GM12872 (cell line): Measurements from ENCODE around the gene HHAT.

Source experiments
- TF ChIP-seq, protein P1 (sequence below): IDR thresholded peaks from 3 replicates; pipeline ENCODE4 v1.5.1; 2011; ENCODE audit warnings: low read depth, mild to moderate bottlenecking, low read length, moderate library complexity; ENCODE audit not compliant: insufficient read depth

Gene HHAT

DNA sequence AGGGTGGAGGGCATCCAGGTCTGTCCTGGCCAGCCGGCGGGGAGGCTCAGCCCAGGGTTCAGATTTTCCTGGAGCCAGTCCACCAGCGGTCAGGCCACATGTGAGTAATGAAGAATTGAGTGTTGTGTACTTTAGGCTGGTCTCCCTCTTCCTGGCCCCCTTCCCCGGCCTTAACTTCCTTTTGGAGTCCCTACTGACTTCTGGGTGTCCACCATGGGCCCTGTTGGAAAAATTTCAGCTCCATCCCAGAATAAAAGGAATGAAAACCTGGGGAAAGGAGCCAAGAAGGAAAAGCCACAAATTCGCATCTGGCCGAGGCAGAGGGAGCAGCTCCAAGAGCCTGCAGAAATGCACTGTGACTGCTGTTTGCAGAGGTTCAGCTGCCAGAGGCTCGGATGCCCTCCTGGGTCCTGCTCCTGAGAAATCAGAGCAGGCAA lies 35.5 kb upstream of the HHAT start:
- TF ChIP-seq, protein P1, sequence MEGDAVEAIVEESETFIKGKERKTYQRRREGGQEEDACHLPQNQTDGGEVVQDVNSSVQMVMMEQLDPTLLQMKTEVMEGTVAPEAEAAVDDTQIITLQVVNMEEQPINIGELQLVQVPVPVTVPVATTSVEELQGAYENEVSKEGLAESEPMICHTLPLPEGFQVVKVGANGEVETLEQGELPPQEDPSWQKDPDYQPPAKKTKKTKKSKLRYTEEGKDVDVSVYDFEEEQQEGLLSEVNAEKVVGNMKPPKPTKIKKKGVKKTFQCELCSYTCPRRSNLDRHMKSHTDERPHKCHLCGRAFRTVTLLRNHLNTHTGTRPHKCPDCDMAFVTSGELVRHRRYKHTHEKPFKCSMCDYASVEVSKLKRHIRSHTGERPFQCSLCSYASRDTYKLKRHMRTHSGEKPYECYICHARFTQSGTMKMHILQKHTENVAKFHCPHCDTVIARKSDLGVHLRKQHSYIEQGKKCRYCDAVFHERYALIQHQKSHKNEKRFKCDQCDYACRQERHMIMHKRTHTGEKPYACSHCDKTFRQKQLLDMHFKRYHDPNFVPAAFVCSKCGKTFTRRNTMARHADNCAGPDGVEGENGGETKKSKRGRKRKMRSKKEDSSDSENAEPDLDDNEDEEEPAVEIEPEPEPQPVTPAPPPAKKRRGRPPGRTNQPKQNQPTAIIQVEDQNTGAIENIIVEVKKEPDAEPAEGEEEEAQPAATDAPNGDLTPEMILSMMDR, result no peak

DNA sequence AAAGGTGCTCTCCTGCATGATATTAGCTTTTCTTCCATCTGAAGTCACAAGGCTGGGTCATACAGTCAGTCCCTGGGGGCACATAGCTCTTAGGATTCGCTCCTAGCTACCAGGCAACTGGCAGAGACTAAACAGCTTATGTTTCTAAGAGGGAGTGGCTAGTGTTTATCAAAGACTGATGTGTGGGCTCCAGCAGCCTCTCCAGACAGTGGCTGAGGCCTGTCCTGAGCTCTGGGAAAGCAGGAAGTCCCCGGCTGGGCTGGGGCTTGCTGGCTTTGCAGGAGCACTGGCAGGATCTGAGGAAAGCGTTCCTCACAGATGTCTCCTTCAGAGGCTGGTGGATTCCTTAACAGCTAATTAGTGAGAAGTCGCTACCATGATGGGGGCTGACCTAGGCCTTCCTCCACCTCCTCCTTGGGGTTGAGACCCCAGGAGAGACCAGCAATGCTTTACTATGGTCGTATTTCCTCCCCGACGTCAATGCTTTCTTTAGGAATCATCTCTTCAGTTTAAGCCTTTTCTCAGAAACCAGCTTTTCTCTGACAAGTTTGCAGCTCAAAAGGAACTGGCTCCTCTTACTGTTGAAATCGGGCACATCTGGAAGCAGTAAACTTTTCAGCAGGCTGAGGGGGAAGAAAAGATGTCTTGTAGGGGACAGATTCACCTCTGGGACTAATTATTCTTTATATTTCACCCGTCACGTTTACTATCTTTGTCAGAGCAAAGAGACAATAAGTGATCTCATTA lies 33.5 kb upstream of the HHAT start:
- TF ChIP-seq, protein P1, result no peak

DNA sequence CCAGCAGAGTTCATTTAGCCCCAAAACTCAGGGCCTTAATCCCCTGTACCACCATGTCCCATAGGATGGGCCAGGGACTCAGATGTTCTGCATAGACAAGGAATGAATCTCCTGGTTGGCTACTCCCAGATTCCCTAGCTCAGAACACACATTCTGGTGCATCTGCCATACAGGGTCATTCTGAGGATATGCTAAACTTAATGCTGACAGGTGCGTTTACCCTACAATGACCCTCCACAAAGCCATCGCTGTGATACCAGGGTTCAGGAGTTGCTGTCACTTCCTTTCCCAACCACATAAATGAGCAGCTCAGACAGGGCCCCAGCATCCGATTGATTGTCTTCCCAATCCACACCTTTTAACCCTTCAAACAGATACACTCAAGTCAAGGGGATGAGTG lies 32.0 kb upstream of the HHAT start:
- TF ChIP-seq, protein P1, result no peak

DNA sequence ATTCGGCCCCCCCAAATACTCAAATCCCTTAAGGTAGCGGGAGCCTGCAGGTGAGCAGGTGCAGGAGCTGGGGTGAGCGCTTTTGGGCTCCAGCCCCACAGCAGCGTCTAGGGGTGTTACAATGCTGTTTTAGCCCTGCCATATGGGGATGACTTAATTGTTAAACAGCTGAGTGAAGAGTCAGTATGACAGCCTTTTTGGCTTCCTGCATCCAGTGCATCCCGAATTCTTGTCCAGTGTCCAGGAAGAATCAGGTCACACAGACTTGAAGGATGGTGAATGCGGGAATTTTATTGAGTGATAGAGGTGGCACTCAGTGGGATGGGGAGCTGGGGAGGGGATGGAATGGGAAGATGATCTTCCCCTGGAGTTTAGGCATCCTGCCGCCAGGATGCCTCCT lies 30.4 kb upstream of the HHAT start:
- TF ChIP-seq, protein P1, result no peak

DNA sequence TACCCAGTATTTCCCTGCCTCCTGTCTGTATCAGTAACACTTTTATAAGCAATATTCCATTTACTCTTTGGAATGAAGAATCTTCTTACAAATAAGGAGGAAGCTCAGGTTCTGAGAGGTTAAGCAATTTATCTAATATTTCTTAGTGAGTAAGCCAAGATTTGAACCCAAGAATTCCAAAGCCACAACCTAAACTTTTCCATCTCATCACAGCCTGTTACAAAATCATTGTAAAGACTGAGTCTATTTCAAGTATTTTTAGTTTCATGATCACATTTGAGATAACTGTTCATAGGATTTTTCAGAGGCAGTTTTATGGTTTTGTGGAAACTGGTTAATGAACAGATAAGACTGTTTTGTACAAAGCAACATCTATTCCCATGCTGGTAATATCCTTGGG lies 29.8 kb upstream of the HHAT start:
- TF ChIP-seq, protein P1, result no peak

DNA sequence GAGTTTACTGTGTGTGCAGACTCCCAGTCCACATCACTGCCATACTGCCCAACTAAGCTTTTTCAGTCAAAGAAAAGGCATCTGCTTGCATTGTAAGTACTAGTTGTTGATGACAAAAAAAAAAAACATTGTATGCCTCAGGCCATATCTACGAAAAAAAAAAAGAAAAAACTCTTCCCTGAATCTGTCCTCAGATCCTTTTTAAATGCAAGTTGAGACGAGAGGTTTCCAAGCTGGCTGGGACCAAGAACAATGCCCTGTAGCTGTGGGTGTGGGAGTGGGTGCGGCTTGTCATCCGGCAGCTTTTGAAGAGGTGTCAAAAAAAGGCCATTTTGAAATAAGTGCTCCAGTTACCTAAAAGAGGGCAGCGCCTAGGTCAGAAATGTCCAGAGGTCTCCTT lies 29.2 kb upstream of the HHAT start:
- TF ChIP-seq, protein P1, result no peak

DNA sequence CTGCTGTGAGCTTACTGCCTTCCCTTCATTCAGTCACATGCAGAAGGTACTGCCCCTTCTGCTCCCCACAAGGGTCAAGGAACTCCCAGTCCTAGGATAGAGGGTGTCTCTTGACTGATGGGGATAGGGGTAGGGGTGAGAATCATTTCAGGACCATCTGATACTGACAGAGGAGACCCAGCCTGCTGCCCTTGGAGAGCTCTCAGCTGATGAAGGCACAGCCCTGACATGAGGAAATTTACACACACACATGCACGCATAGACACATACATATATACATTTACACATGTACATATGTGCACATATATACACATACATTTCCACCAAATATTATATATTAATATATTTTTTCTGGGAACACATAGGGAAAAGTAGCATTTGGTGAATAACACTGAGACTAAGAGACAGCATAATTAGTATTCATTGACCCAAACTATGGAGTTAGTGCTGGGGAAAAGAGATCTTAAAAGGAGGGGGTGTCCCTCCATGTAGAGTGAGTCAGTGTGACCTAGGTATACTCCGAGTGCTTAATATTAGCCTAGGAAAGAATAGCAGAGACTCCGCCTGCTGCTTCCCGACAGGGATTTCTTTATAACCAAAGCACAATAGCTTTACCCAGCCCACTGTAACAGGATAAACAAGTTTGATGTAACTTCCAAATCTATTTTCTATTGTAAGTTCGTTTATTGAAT lies 27.6 kb upstream of the HHAT start:
- TF ChIP-seq, protein P1, result no peak
